ENCODE measurements around the gene SFMBT2. TPM values are rescaled to one million over a fixed set of nuclear protein-coding genes. Genes with fewer than 3 reads are reported as not detected.
A peak's percentile ranks its signal among the peaks of the same experiment; 100 is the strongest.

Gene SFMBT2
- total RNA-seq, 1 donor, result 2.0 TPM

- DNase-seq (ENCODE audit: low read depth), result no peak
- no peak overlapping the region for H3K4me3 ChIP-seq (ENCODE audit: low read depth, low read length)
- no peak for TF ChIP-seq CTCF (IDR thresholded peaks at IDR 0.05; ENCODE audit: insufficient read depth, low read length)
Measured at GRCh38 chr10:7164955-7165354, 245.9 kb downstream of the SFMBT2 start.

- no peak for TF ChIP-seq CTCF (IDR thresholded peaks at IDR 0.05; ENCODE audit: insufficient read depth, low read length)
- no peak overlapping the region for H3K4me3 ChIP-seq (ENCODE audit: low read depth, low read length)
- peak; percentile 1 for DNase-seq (ENCODE audit: low read depth)
Measured at GRCh38 chr10:7162331-7162730, 248.5 kb downstream of the SFMBT2 start.

- peak; percentile 67 for DNase-seq (ENCODE audit: low read depth)
- TF ChIP-seq CTCF (IDR thresholded peaks at IDR 0.05; ENCODE audit: insufficient read depth, low read length), result no peak
- no peak overlapping the region for H3K4me3 ChIP-seq (ENCODE audit: low read depth, low read length)
Measured at GRCh38 chr10:7161484-7162250, 249.2 kb downstream of the SFMBT2 start.

GRCh38 chr10:7159928-7160327, 250.9 kb downstream of the SFMBT2 start:
- DNase-seq (ENCODE audit: low read depth), result no peak
- H3K4me3 ChIP-seq (ENCODE audit: low read depth, low read length), result no peak overlapping the region
- TF ChIP-seq CTCF (IDR thresholded peaks at IDR 0.05; ENCODE audit: insufficient read depth, low read length), result no peak

GRCh38 chr10:7159517-7159916, 251.3 kb downstream of the SFMBT2 start:
- no peak overlapping the region for H3K4me3 ChIP-seq (ENCODE audit: low read depth, low read length)
- no peak for DNase-seq (ENCODE audit: low read depth)
- no peak for TF ChIP-seq CTCF (IDR thresholded peaks at IDR 0.05; ENCODE audit: insufficient read depth, low read length)

- no peak for TF ChIP-seq CTCF (IDR thresholded peaks at IDR 0.05; ENCODE audit: insufficient read depth, low read length)
- no peak for DNase-seq (ENCODE audit: low read depth)
- no peak overlapping the region for H3K4me3 ChIP-seq (ENCODE audit: low read depth, low read length)
Measured at GRCh38 chr10:7157091-7157490, 253.7 kb downstream of the SFMBT2 start.

GRCh38 chr10:7153750-7154149, 257.1 kb downstream of the SFMBT2 start:
- no peak overlapping the region for H3K4me3 ChIP-seq (ENCODE audit: low read depth, low read length)
- peak; percentile 1 for DNase-seq (ENCODE audit: low read depth)
- no peak for TF ChIP-seq CTCF (IDR thresholded peaks at IDR 0.05; ENCODE audit: insufficient read depth, low read length)
